ENCODE data around the gene USP10. TPM values are rescaled to one million over a fixed set of nuclear protein-coding genes. Genes with fewer than 3 reads are reported as not detected.

Gene USP10
- total RNA-seq, 2 experiments from 2014 or later = 65.9 to 134 TPM

DNA sequence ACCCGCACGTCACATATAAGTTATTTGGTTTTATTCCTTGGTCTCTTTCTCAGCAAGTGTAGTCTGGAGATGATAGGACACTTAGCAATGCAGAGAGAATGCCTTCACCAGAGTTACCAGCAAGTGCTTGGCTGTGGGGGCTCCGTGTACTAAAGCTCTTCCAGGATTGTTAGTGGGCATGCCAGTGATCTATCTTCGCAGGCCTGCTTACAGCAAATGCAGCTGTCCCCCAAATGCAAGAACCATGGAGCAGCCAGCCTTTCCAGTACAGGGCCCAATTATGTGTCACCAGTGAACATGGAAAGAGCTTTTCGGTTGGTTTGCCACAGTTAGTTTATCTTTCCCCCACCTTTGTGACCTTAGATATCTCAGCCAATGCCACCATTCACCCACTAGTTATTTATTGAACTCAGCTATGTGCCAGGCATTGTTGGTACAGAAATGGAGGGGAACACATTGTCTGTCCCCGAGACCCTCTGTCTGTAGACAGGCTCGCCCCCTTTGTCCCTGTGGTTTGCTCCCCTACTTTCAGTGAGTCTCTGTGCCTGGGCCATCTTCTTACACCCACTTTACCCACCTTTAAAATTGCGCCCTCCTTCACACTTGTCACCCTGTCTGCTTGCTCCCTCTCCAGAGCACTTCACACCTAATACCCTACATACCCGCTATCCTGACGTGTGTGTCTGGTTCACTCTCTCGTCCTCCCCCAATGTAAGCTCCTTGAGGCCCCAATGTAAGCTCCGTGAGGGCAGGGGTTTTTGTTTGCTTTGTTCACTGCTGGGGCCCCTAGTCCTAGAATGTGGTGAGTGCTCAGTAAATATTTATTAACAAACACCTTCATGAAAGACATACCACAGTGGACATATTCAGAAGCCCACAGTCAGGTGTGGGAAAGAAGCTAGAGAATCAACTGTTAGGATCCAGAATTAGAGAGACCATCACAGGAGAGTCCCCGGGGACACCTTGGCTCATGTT is 13.3 kb downstream of the USP10 start:
- peaks cover 68% of the 10 kb centered on the region for H4K20me1 ChIP-seq (ENCODE audit: insufficient read depth, low read length)
- H3K4me1 ChIP-seq (ENCODE audit: insufficient read depth, low read length, poor library complexity, severe bottlenecking) = peaks cover 26% of the 10 kb centered on the region
- no peak overlapping the region for H3K4me2 ChIP-seq (ENCODE audit: low read length)
- H3K9me2 ChIP-seq (ENCODE audit: insufficient read depth, low read length) = no peaks in the 10 kb centered on the region
- H3K79me2 ChIP-seq (ENCODE audit: insufficient read depth, low read depth, low read length) = peaks cover 100% of the 10 kb centered on the region
- DNase-seq (ENCODE audit: low spot score) = no peak
- peaks cover 70% of the 10 kb centered on the region for H3K36me3 ChIP-seq (ENCODE audit: insufficient read depth, low read length)
- ChIA-PET POLR2A (interaction anchor here (1.6 to 2.1 kb wide), 2 partner anchors 10 to 12 kb away, joined by 3 to 5 read pairs; no protein-coding TSS in a partner anchor), CTCF (ENCODE audit: unreplicated experiment) (interaction anchor here (0.6 kb wide), 1 partner anchor 12 kb away, joined by 3 read pairs; no protein-coding TSS in a partner anchor)
- no peaks in the 10 kb centered on the region for H3K9me3 ChIP-seq (ENCODE audit: low read length)
- H3K27ac ChIP-seq (ENCODE audit: low read depth, low read length, poor library complexity, severe bottlenecking) = no peak overlapping the region
- no peak overlapping the region for H3K4me3 ChIP-seq (ENCODE audit: low read depth, low read length, poor library complexity, severe bottlenecking)
- TF ChIP-seq EZH2phosphoT487 (IDR thresholded peaks at IDR 0.05; ENCODE audit: borderline replicate concordance, low read depth, low read length) = no peak
- TF ChIP-seq, protein P1, sequence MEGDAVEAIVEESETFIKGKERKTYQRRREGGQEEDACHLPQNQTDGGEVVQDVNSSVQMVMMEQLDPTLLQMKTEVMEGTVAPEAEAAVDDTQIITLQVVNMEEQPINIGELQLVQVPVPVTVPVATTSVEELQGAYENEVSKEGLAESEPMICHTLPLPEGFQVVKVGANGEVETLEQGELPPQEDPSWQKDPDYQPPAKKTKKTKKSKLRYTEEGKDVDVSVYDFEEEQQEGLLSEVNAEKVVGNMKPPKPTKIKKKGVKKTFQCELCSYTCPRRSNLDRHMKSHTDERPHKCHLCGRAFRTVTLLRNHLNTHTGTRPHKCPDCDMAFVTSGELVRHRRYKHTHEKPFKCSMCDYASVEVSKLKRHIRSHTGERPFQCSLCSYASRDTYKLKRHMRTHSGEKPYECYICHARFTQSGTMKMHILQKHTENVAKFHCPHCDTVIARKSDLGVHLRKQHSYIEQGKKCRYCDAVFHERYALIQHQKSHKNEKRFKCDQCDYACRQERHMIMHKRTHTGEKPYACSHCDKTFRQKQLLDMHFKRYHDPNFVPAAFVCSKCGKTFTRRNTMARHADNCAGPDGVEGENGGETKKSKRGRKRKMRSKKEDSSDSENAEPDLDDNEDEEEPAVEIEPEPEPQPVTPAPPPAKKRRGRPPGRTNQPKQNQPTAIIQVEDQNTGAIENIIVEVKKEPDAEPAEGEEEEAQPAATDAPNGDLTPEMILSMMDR (conservative IDR thresholded peaks at IDR 0.05; ENCODE audit: low read length) = no peak
- intact Hi-C loops (cut with micrococcal nuclease; ENCODE audit: unreplicated experiment) = no loop called here
- BruUV-seq (replicated peaks) = no TSS peak
- no peak overlapping the region for H2AFZ ChIP-seq (ENCODE audit: low read length)

- ChIA-PET CTCF (ENCODE audit: unreplicated experiment) (interaction anchor here (0.6 kb wide), 1 partner anchor 11 kb away, joined by 3 read pairs; no protein-coding TSS in a partner anchor), POLR2A (interaction anchor here (1.5 to 2.1 kb wide), 3 partner anchors 9 to 12 kb away, joined by 3 to 5 read pairs (median 4); no protein-coding TSS in a partner anchor)
- Histone ChIP-seq H4K20me1 (ENCODE audit: insufficient read depth, low read length) (peaks cover 65% of the 10 kb centered on the region), H3K79me2 (ENCODE audit: insufficient read depth, low read depth, low read length) (peaks cover 99% of the 10 kb centered on the region), H2AFZ (ENCODE audit: low read length) (no peak overlapping the region), H3K27ac (ENCODE audit: low read depth, low read length, poor library complexity, severe bottlenecking) (no peak overlapping the region), H3K4me1 (ENCODE audit: insufficient read depth, low read length, poor library complexity, severe bottlenecking) (peaks cover 29% of the 10 kb centered on the region), H3K4me3 (ENCODE audit: low read depth, low read length, poor library complexity, severe bottlenecking) (no peak overlapping the region), H3K9me3 (ENCODE audit: low read length) (no peaks in the 10 kb centered on the region), H3K9me2 (ENCODE audit: insufficient read depth, low read length) (no peaks in the 10 kb centered on the region), H3K36me3 (ENCODE audit: insufficient read depth, low read length) (peaks cover 70% of the 10 kb centered on the region), H3K4me2 (ENCODE audit: low read length) (no peak overlapping the region)
- intact Hi-C loops (cut with micrococcal nuclease; ENCODE audit: unreplicated experiment) = no loop called here
- DNase-seq (ENCODE audit: low spot score) = no peak
- TF ChIP-seq, protein P1 (conservative IDR thresholded peaks at IDR 0.05; ENCODE audit: low read length) = no peak
- no peak for TF ChIP-seq EZH2phosphoT487 (IDR thresholded peaks at IDR 0.05; ENCODE audit: borderline replicate concordance, low read depth, low read length)
- no TSS peak for BruUV-seq (replicated peaks)
Observed at GRCh38 chr16:84714028-84714427, 14.2 kb downstream of the USP10 start.

Data from OCI-LY7 (cell line).